TTC549 (cell line): Measurements from ENCODE around the gene PM20D2.

Experiments
- FAIRE-seq: peaks from 2 replicates; lab custom pipeline; 2012; peaks lifted over from hg19 to GRCh38; lab: Jason Lieb, UNC

The PM20D2 gene

GRCh38 chr6:89204096-89204495 is 58.2 kb downstream of the PM20D2 start:
- no peak for FAIRE-seq

DNA sequence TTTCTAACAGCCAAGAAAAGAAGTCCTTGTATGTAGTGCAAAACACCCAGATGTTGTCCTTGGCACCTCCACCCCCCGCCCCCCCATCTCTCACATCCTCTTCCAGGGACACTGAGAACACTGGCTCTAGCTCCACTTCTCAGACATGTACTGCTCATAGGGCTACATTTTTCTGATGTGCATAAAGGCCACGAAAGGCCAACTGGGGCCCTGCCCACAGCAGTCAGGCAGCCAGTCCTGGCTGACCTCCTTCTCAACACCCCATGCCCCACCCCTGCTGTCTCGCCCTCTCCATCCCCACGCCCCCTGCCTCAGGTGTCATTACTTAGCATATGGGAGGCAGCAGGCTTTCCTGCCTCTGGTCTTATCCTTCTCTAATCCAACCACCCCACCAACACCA is 60.0 kb downstream of the PM20D2 start:
- no peak for FAIRE-seq

DNA sequence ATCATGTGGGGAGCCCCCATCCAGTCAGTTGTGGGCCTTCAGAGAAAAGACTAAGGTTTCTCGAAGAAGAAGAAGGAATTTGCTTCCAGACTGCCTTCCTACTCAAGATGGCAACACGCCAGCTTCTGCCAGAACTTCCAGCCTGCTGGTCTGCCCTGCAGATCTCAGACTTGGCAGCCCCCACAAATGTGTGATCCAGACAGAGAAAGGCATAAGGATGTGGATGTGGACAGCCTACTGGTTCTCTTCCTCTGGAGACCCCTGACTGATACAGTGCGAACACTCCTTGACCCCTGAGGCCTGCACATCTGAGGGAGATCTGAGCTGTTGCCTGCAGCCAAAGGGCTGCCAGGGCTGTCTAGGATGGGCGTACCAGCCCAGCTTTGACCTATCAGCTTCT is 62.7 kb downstream of the PM20D2 start:
- FAIRE-seq: no peak

- FAIRE-seq: no peak
Measured at GRCh38 chr6:89209457-89209856, 63.6 kb downstream of the PM20D2 start.

DNA sequence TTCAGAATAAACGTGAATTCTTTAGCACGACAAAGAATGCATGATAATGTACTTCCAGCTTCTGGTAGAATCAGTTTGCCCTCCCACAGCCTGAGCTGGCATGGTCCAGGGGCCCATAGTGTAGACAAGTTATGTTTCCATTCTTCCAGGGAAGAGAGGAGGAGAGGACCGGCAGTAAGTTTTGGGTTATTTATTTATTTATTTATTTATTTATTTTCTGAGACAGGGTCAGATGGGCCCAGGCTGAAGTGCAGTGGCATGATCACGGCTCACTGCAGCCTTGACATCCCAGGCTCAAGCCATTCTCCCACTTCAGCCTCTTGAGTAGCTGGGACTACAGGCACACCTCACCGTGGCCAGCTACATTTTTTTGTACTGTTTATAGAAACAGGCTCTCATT is 66.6 kb downstream of the PM20D2 start:
- no peak for FAIRE-seq

GRCh38 chr6:89214197-89214596 is 68.3 kb downstream of the PM20D2 start:
- FAIRE-seq: no peak
